ENCODE measurements around the gene SYNC. TPM values are rescaled to one million over a fixed set of nuclear protein-coding genes. Genes with fewer than 3 reads are reported as not detected.
"Not testable (repeated sequence)": the region's sequence is repeated elsewhere in the genome, so short reads cannot be mapped to it uniquely, and the experiment has no call there.

Gene SYNC
- total RNA-seq, 1 experiment from 2014 or later: 167 TPM

DNA sequence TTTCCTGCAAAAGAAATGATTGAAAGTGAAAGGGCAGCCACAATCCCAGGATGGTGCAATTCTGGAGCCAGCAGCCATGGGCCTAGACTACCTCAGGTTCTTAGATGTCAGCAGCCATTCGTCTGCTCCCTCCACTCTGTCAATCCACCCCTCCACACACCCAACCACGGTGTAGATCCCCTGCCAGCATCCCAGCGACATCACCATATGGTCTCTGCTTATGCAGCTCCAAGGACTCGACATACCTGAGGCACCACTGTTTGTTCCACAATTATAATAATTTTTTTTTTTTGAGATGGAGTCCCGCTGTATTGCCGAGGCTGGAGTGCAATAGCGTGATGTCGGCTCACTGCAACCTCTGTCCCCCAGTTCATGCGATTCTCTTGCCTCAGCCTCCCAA lies 6.5 kb downstream of the SYNC start:
- Histone ChIP-seq H3K27me3 (replicated peaks) (no peaks in the 10 kb centered on the region), H3K9me3 (replicated peaks) (no peaks in the 10 kb centered on the region), H3K27ac (no peak overlapping the region), H3K4me3 (no peak overlapping the region), H3K36me3 (peaks cover 88% of the 10 kb centered on the region), H3K4me1 (replicated peaks) (peaks cover 61% of the 10 kb centered on the region)
- no peak for DNase-seq (ENCODE audit: low read depth in 1 of 2, low spot score in 2 of 2)

DNA sequence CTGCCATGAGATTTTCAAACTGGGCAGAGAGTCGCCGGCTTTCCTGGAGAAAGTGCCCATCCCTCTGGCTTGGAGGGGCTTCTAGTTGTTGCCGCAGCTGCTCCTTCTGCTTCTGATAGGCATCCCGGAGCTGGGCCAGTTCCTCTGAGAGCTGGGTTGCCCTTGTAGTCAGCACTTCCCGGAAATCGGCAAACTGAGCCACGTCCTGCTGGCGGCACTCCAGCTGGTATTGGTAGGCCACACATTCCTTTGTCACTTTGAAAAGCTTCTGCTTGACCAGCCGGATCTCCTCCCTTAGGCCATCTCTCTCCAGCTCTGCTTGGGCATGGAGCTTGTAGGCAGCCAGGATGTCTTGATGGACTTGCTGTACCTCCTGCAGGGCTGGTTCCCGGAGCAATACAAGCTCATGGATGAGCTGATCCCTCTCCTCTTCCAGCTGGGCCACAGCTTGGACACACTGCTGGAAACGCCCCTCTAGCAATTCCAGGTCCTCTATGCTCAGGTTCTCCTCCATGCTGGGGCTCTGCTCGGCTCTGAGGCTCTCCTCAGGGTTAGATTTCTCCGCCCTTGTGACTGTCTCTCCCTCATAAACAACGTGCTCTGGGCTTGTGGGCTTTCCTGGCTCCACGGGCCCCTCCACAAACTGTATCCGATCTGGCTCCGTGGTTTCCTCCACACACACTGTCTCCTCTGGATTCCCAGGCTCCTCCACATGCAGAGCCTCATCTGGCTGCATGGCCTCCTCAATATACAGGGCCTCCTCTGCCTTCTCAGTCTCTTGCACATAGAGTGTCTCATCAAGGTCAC lies 7.3 kb downstream of the SYNC start:
- H3K9me3 ChIP-seq (replicated peaks): no peaks in the 10 kb centered on the region
- H3K36me3 ChIP-seq: peaks cover 88% of the 10 kb centered on the region
- H3K4me3 ChIP-seq: no peak overlapping the region
- H3K27ac ChIP-seq: no peak overlapping the region
- H3K4me1 ChIP-seq (replicated peaks): peaks cover 53% of the 10 kb centered on the region
- H3K27me3 ChIP-seq (replicated peaks): no peaks in the 10 kb centered on the region
- peak; percentile 37 to 77 for DNase-seq (ENCODE audit: low read depth in 1 of 2, low spot score in 2 of 2)

DNA sequence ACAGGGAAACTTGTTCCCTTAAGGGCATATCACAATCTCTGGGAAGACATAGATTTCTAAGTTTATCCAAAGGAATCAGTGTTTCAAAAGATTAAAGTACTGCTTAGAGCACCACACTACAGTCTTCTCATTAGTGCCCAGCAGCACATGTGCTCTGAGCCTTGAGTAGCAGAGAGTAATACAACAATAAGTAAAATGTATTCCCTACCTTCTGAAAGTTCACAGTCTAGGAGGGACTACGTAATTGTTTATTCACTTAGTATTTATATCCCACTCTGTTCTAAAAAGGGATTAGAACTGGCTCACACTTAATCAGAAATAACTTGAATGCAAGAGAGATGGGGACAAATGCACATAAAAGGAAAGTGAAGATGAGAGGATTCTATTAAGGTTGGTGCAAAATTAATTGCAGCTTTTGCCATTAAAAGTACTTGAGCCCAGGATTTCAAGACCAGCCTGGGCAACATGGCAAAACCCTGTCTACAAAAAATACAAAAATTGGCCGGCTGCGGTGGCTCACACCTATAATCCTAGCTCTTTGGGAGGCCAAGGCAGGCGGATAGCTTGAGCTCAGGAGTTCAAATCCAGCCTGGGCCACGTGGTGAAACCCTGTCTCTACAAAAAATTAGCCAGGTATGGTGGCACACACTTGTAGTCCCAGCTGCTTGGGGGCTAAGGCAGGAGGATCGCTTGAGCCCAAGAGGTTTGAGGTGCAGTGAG lies 9.0 kb downstream of the SYNC start:
- H3K27me3 ChIP-seq (replicated peaks): no peaks in the 10 kb centered on the region
- no peaks in the 10 kb centered on the region for H3K9me3 ChIP-seq (replicated peaks)
- no peak overlapping the region for H3K4me3 ChIP-seq
- DNase-seq (ENCODE audit: low read depth in 1 of 2, low spot score in 2 of 2): no peak
- peaks cover 98% of the 10 kb centered on the region for H3K36me3 ChIP-seq
- H3K27ac ChIP-seq: no peak overlapping the region
- H3K4me1 ChIP-seq (replicated peaks): peaks cover 36% of the 10 kb centered on the region

DNA sequence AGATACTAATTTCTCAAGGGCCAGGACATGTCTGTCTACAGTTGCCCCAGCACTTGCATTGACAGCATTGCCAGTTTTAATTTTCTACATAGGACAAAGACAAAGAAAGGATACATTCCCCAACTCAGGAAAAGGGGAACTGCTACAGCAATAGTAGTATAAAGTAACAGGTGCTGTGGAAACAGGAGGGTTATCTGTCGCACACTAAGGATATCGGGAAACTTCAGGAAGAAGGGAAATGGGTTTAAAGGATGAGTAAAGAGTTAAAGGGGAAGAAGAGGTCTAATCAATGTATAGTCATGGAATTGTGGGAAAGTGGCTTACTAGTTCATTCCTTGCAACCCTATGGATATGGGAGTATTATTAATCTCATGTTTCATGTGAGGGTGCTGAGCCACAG lies 16.2 kb downstream of the SYNC start:
- DNase-seq (ENCODE audit: low read depth in 1 of 2, low spot score in 2 of 2): no peak
- H3K9me3 ChIP-seq (replicated peaks): no peaks in the 10 kb centered on the region
- H3K27ac ChIP-seq: no peak overlapping the region
- no peaks in the 10 kb centered on the region; the same call in 1 of the 2 replicates for H3K27me3 ChIP-seq (replicated peaks)
- H3K4me1 ChIP-seq (replicated peaks): peaks cover 7% of the 10 kb centered on the region; the same call in 1 of the 2 replicates
- peaks cover 98% of the 10 kb centered on the region for H3K36me3 ChIP-seq
- no peak overlapping the region for H3K4me3 ChIP-seq

DNA sequence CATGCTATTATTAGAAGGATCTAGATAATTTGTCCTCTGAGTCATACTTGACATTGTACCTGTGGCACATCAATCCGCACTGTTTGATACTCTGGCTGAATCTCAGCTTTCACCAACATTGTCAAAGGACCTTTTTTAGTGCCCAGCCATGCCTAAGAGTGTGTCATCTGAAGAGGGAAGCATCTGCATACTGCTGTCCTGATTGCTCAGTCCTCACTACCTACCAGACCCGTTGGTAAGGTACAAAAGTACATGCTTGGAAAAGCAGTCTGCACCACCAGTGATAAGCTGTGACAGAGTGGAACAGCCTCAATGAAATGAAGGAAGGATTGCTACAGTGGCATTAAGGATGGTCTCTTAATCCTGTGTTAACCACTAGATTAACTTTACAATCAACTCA lies 17.1 kb downstream of the SYNC start:
- Histone ChIP-seq H3K36me3 (peaks cover 98% of the 10 kb centered on the region), H3K4me1 (replicated peaks) (peaks cover 7% of the 10 kb centered on the region; the same call in 1 of the 2 replicates)
- no peak for DNase-seq (ENCODE audit: low read depth in 1 of 2, low spot score in 2 of 2)

DNA sequence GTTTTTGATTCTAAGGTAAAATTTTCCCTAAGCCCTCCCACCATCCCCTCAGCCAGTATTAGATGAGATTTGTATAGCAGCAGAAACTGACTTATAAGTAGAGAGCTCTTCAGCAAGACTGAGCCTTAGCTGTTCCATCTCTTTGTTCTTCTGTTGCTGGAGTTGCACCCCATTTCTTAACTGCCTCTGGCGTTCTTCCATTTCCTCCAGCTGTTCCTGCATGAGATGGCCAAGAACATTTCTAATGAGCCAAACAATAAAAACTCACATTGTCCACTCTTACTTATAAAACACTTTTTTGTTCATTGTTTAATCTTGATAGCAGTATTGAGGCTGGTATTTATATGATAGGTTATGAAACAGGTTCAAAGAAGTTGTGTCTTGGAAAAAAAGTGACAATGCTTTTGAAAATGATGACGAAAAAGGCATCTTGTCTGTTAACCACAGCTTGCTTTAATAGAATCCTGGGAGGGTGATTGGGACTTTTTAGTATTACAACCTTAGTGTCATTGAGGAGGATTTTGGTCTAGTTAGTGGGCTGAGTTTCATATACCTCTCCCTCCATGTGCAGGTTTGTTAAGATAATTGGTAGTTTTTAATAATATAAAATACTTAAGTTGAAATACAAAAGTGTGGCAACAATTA lies 18.3 kb downstream of the SYNC start:
- DNase-seq (ENCODE audit: low read depth in 1 of 2, low spot score in 2 of 2): no peak
- H3K36me3 ChIP-seq: peaks cover 93% of the 10 kb centered on the region
- no peaks in the 10 kb centered on the region for H3K9me3 ChIP-seq (replicated peaks)
- no peaks in the 10 kb centered on the region; the same call in 1 of the 2 replicates for H3K27me3 ChIP-seq (replicated peaks)
- peaks cover 7% of the 10 kb centered on the region; the same call in 1 of the 2 replicates for H3K4me1 ChIP-seq (replicated peaks)
- H3K27ac ChIP-seq: no peak overlapping the region
- H3K4me3 ChIP-seq: no peak overlapping the region

More for the DNA sequence above, 17.1 kb downstream of the SYNC start:
- H3K27me3 ChIP-seq (replicated peaks): no peaks in the 10 kb centered on the region; the same call in 1 of the 2 replicates
- H3K27ac ChIP-seq: no peak overlapping the region
- no peaks in the 10 kb centered on the region for H3K9me3 ChIP-seq (replicated peaks)
- no peak overlapping the region for H3K4me3 ChIP-seq

DNA sequence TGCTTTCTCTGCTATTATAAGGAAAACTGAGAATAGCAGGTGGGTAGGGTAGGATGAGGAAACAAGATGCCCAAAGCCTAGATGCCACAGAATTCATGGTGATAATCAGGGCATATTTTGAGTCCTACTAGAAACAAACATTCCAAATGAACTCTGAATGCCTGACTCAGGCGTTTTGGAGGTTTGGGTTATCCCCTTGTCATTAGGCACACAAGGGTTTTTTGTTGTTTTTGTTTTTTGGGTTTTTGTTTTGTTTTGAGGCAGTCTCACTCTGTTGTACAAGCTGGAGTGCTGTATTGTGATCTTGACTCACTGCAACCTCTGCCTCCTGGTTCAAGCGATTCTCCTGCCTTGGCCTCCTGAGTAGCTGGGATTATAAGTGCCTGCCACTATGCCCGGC lies 19.2 kb downstream of the SYNC start:
- no peak overlapping the region for H3K27ac ChIP-seq
- H3K27me3 ChIP-seq (replicated peaks): no peaks in the 10 kb centered on the region; the same call in 1 of the 2 replicates
- DNase-seq (ENCODE audit: low read depth in 1 of 2, low spot score in 2 of 2): no peak
- no peak overlapping the region for H3K4me3 ChIP-seq
- peaks cover 93% of the 10 kb centered on the region for H3K36me3 ChIP-seq
- H3K9me3 ChIP-seq (replicated peaks): no peaks in the 10 kb centered on the region
- peaks cover 7% of the 10 kb centered on the region; the same call in 1 of the 2 replicates for H3K4me1 ChIP-seq (replicated peaks)

DNA sequence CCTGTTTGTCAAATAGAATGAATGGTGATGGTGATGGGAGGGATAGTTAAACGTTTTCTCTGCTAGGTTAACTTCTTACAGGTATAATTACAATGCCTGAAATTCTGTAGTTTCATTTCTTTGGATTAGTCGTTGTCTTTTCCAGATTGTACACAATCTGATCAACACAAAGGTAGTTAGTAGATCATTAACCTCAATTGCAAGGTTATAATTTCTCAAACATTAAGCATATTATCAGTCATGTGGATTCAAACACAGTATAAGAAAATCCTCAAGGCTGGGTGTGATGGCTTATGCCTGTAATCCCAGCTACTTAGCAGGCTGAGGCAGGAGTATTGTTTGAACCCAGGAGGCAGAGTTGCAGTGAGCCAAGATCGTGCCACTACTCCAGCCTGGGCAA lies 20.6 kb downstream of the SYNC start:
- Histone ChIP-seq H3K36me3 (peaks cover 95% of the 10 kb centered on the region), H3K4me1 (replicated peaks) (peaks cover 7% of the 10 kb centered on the region; the same call in 1 of the 2 replicates), H3K4me3 (no peak overlapping the region), H3K27me3 (replicated peaks) (no peaks in the 10 kb centered on the region; the same call in 1 of the 2 replicates), H3K9me3 (replicated peaks) (no peaks in the 10 kb centered on the region; the same call in 1 of the 2 replicates), H3K27ac (no peak overlapping the region)
- no peak for DNase-seq (ENCODE audit: low read depth in 1 of 2, low spot score in 2 of 2)

DNA sequence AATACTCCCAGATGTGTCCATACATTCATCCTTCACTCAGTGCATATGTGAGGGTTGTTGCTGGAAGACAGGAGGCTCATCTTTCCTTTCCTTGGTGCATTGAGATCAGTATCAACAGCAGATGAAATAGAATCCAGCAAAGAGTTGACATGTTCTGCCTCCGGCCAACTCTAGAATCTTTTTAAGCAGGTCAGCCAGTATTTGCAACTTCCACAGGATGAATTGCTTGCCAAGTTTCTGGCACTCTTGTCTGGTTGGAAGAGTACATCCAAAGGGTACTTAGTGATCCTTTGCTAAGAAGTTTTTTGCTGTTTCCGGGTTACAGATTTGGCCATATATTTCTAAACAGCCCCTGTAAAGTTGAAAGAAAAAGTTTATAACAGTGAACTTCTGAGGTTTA lies 21.1 kb downstream of the SYNC start:
- Histone ChIP-seq H3K27me3 (replicated peaks) (no peaks in the 10 kb centered on the region), H3K36me3 (peaks cover 95% of the 10 kb centered on the region), H3K4me3 (no peak overlapping the region), H3K27ac (no peak overlapping the region), H3K9me3 (replicated peaks) (no peaks in the 10 kb centered on the region; the same call in 1 of the 2 replicates), H3K4me1 (replicated peaks) (peaks cover 7% of the 10 kb centered on the region; the same call in 1 of the 2 replicates)
- DNase-seq (ENCODE audit: low read depth in 1 of 2, low spot score in 2 of 2): no peak

DNA sequence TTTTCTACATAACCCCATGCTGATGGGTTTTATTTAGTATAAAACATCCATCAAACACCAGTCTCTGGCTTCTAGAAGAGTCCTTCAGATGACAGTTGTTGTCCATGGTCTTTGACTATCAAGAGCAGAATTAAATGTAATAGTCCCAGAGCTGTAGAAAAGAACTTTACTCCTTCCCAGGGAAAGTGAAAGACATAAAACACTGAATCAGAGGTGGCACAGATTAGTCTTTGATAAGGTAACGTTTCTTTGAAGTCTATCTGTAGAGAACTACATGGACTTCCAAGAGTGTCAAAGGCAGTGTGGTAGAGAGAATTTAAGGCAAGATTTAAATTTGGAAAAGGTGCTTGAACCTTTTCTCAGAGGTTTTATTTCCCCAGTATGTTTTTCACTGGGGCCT lies 21.9 kb downstream of the SYNC start:
- peaks cover 95% of the 10 kb centered on the region for H3K36me3 ChIP-seq
- no peaks in the 10 kb centered on the region; the same call in 1 of the 2 replicates for H3K9me3 ChIP-seq (replicated peaks)
- 0 out of 2 replicates have a peak, but pooled peaks cover 7% of the 10 kb centered on the region for H3K4me1 ChIP-seq (replicated peaks)
- H3K27me3 ChIP-seq (replicated peaks): no peaks in the 10 kb centered on the region
- no peak overlapping the region for H3K4me3 ChIP-seq
- no peak for DNase-seq (ENCODE audit: low read depth in 1 of 2, low spot score in 2 of 2)
- H3K27ac ChIP-seq: no peak overlapping the region

DNA sequence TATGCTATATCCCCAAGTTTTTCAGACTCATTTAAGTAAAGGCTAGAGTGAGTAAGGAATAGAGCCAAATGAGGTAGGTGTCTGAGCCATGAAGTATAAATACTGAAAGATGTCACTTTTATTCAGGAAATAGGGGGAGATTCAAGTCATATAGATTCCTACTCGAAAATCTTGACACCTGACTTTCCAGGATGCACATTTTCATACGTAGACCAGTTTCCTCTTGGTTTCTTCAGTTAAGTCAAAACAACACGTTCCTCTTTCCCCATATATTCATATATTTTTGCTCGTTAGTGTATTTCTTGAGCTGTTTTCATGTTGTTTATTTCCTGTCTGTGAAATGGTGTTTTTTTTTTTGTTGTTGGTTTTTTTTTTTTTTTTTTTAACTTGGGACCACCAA lies 22.6 kb downstream of the SYNC start:
- not testable (repeated sequence) for DNase-seq (ENCODE audit: low read depth in 1 of 2, low spot score in 2 of 2); H3K27ac ChIP-seq; H3K27me3 ChIP-seq (replicated peaks); H3K4me1 ChIP-seq (replicated peaks); H3K9me3 ChIP-seq (replicated peaks); H3K4me3 ChIP-seq
- peaks cover 95% of the 10 kb centered on the region for H3K36me3 ChIP-seq

DNA sequence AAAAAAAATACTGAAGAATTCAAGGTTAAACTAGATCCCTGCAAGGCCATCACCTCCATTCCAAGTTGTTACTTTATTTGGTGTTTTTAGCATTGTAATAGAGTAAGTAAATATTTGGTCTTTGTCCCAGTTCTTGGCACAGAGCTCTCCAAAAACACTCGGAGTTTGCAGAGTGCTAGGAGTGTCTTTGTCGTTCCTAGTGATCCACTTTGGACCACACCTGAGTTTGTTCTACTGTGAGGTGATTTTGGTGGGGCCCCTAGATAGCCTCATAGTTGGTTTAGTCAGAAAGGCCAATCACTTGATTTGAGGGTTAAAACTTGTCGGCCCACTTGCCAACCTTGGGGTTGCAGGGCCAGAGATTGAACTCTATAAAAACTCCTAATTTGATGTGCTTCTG lies 25.6 kb downstream of the SYNC start:
- Histone ChIP-seq H3K4me3 (no peak overlapping the region), H3K9me3 (replicated peaks) (no peaks in the 10 kb centered on the region; the same call in 1 of the 2 replicates), H3K4me1 (replicated peaks) (no peaks in the 10 kb centered on the region), H3K36me3 (peaks cover 95% of the 10 kb centered on the region), H3K27ac (no peak overlapping the region), H3K27me3 (replicated peaks) (no peaks in the 10 kb centered on the region)
- no peak for DNase-seq (ENCODE audit: low read depth in 1 of 2, low spot score in 2 of 2)

DNA sequence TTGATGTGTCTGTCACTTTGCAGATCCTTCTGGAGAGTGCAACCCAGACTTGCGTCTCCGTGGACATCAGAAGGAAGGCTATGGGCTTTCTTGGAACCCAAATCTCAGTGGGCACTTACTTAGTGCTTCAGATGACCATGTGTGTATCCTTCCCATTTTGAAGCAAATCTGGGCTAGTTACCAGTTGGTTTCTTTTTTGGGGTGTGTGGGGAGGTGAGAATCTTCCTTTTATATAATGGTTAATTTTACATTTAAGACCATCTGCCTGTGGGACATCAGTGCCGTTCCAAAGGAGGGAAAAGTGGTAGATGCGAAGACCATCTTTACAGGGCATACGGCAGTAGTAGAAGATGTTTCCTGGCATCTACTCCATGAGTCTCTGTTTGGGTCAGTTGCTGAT lies 33.9 kb downstream of the SYNC start:
- not testable (repeated sequence) for DNase-seq (ENCODE audit: low read depth in 1 of 2, low spot score in 2 of 2); H3K27ac ChIP-seq; H3K27me3 ChIP-seq (replicated peaks); H3K9me3 ChIP-seq (replicated peaks); H3K4me1 ChIP-seq (replicated peaks); H3K4me3 ChIP-seq
- peaks cover 99% of the 10 kb centered on the region for H3K36me3 ChIP-seq

Data from SJSA1 (cell line).